NCI-H2029 (cell line): ENCODE results near the gene ABCB1.
A peak's percentile ranks its signal among the peaks of the same experiment; 100 is the strongest.
"Not testable (repeated sequence)": the region's sequence is repeated elsewhere in the genome, so short reads cannot be mapped to it uniquely, and the experiment has no call there.

Experiments
- DNase-seq: peaks from one replicate; lab custom pipeline; 2025; lab: John Stamatoyannopoulos, UW

The ABCB1 gene

DNA sequence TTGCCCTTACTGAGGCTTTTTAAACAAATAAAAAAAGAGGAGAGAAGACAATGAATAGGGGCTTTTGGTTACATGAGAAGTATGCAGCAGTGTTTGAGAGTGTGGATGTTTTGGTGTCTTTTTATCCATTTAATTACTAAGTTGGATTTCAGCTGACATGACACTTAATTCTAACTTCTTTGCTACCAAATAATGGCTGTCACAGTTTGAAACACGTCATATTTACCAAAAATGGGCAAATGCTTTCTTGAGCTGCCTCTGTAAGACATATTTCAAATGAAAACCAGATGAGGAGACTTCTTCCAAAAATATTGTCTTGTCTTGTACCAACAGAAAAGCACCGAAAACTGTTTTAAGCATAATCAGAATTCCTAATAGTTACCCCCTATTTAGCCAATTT is 129.2 kb downstream of the ABCB1 start:
- no peak for DNase-seq

DNA sequence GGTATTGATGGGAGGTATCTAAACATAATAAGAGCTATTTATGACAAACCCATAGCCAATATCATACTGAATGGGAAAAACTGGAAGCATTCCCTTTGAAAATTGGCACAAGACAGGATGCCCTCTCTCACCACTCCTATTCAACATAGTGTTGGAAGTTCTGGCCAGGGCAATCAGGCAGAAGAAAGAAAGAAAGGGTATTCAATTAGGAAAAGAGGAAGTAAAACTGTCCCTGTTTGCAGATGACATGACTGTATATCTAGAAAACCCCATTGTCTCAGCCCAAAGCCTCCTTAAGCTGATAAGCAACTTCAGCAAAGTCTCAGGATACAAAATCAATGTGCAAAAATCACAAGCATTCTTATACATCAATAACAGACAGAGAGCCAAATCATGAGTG is 131.5 kb downstream of the ABCB1 start:
- not testable (repeated sequence) for DNase-seq

DNA sequence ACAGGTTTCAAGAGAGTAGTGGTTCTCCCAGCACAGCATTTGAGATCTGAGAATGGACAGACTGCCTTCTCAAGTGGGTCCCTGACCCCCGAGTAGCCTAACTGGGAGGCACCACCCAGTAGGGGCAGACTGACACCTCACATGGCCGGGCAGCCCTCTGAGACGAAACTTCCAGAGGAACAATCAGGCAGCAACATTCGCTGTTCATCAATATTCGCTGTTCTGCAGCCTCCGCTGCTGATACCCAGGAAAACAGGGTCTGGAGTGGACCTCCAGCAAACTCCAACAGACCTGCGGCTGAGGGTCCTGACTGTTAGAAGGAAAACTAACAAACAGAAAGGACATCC is 135.2 kb downstream of the ABCB1 start:
- DNase-seq, result not testable (repeated sequence)

DNA sequence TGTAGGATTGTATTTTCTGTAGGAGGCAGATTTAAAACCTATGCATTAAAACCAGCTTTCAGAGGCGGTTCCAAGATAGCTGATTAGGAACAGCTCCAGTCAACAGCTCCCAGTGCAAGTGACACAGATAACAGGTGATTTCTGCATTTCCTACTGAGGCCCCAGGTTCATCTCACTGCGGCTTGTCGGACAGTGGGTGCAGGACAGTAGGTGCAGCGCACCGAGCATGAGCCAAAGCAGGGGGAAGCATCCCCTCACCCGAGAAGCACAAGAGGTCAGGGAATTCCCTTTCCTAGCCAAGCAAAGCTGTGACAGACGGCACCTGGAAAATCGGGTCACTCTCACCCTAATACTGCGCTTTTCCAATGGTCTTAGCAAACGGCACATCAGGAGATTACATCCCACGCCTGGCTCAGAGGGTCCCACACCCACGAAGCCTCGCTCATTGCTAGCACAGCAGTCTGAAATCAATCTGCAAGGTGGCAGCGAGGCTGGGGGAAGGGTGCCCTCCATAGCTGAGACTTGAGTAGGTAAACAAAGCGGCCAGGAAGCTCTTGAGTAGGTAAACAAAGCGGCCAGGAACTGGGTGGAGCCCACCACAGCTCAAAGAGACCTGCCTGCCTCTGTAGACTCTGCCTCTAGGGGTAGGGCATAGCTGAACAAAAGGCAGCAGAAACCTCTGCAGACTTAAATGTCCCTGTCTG is 135.7 kb downstream of the ABCB1 start:
- DNase-seq, result peak; percentile 84

DNA sequence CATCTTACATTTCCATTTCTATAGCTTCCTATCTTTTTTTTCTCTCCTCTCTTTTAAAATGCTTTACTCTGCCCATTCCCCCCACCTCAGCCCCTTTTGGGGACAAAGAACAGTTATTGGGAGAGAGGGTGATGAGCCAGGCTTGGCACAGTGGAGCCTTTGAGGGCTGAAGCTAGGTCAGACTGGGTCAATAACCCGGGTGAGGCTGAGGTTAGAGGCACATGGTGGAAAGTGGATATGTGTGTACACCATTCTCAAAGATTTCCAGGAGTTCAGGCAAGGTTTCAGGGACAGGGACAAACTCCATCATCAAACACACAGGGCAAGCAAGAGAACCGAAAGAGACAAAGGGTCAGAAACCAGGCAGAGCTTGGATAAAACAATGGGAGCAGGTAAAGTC is 136.7 kb downstream of the ABCB1 start:
- DNase-seq, result no peak

DNA sequence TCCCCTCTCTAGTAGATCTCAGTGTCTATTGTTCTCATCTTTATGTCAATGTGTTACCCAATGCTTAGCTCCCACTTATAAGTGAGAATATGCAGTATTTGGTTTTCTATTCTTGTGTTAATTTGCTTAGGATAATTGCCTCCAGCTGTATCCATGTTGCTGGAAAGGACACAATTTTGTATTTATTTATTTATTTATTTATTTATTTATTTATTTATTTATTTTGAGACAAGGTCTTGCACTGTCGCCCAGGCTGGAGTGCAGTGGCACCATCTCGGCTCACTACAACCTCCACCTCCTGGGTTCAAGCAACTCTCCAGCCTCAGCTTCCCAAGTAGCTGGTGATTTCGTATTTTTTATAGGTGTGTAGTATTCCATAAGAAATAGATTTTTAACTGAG is 140.2 kb downstream of the ABCB1 start:
- not testable (repeated sequence) for DNase-seq

DNA sequence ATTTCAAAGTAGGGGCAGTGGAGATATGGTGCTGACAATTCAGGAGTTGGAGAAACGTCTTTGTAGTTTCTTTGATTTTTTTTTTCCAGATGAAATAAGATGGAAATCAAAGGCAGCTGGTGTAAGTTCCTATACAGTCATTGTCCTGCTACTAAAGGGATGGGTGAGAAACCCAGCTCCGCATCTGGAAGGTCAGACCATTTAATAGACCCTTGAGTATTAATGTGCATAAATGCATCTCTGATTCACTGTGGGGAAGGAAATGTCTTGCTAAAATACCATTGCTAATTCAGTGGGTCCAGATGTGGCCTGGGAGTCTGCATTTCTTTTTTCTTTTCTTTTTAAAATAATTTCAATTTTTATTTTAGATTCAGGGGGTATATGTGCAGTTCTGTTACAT is 140.7 kb downstream of the ABCB1 start:
- no peak for DNase-seq

DNA sequence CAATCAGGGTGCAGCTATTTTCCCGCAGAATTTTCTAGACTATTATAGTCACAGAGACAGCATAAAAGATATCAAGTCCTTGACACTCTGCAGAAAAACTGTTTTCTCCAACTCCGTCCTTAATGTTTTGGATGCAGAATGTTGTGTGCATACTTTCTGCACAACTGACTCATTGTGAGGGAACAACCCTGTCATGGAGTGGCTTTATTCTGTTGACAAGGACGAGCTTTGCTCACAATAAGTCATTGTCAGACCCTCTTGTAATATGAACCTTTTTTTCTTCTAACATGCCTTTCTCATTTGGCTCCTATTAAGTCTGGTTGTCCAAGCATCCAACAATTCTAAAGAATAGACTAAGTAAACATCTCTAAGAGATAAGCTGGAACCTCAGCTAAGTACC is 142.5 kb downstream of the ABCB1 start:
- no peak for DNase-seq

DNA sequence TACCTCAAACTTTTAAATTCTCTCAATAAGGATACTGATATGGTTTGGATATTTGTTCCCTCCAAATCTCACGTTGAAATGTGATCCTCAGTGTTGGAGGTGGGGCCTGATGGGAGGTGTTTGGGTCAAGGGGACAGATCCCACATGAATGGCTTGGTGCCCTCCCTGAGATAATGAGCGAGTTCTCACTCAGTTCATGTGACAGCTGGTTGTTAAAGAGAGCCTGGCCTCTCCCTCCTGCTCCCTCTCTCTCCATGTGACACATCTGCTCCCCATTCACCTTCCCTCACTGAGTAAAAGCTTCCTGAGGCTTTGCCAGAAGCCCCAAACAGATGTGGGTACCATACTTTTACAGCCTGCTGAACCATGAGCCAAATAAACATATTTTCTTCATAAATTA is 144.4 kb downstream of the ABCB1 start:
- no peak for DNase-seq
